GM19324 (cell line): ENCODE measurements around the gene ARSA.
A peak's percentile ranks its signal among the peaks of the same experiment; 100 is the strongest.

ENCODE experiments used
- ATAC-seq: cut with Tn5 transposase; IDR thresholded peaks from one replicate; pipeline ENCODE4 v1.9.1; 2021; ENCODE audit warnings: mild to moderate bottlenecking, moderate library complexity; ENCODE audit not compliant: unreplicated experiment, low FRiP score

Gene ARSA

DNA sequence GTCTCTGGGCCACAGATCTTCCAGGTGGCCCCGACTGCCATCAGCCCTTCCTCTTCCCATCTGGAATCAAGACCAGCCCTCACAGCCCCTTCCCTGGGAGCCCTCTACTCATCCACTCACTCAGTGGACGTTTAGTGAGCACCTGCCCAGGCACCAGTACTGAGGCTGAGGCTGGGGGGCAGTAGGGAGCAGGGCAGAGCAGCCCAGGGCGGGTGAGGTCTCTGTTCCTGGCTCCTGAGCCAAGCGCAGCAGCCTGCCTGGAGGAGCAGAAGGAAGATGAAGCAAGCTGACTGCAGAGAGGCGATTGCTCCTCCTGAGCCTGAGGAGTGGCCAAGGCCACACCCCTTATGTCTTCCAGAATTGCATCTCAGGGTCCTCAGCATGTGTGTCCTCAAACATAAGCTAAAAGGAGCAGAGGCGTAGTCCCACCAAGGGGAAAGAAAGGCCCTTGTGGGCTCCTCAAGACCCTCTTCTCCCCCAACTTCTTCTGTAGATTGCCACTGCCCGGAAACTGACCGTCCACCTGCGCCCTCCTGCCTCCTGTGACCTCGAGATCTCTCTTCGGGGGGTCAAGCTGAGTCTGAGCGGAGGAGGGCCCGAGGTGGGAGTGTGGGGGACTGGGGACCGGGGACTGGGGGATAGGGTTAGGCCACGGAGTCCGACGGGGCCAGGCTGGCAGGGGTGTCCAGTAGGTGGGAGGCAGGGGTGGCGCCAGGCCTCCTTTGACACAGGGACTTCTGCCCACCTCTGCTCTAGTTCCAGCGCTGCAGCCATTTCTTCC is 21.6 kb downstream of the ARSA start:
- no peak for ATAC-seq

DNA sequence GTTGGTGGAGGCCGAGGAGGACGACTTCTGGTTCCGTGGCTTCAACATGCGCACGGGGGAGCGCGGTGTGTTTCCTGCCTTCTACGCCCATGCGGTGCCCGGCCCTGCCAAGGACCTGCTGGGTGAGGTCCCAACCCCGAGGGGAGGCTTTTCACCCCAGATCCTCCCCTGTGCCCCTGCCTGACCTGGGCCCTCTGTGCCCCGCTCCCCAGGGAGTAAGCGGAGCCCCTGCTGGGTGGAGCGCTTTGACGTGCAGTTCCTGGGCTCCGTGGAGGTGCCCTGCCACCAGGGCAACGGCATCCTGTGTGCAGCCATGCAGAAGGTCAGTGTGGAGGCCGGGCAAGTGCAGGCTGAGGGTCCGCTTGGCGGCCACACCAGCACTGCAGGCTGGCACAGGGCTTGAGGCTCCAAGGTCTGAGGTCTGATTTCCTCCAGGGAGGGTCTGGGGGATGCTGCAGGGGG is 22.3 kb downstream of the ARSA start:
- no peak for ATAC-seq

DNA sequence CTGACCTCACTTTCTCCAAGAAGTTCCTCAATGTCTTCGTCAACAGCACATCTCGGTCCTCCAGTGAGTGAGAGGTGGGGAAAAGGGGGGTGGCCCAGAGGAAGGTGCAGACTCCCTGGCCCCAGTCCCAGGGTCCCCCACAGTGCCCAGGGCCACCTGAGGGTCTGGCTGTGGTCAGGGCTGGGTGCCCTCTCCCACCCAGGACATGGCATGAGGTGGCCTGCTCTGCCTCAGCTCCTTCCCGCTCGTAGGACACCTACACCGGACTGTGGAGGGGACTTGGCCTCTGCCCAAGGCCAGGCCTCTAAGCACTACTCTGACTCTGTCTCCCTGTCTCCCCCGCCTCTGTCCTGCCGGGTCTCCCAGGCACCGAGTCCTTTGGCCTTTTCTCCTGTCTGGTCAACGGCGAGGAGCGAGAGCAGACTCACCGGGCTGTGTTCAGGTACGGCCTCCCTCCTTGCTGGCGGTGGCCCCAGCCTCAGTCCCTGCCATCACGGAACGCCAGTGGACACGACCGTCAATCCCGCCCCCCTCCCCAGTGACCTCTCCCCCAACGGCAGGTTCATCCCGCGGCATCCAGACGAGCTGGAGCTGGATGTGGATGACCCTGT is 22.8 kb downstream of the ARSA start:
- no peak for ATAC-seq

DNA sequence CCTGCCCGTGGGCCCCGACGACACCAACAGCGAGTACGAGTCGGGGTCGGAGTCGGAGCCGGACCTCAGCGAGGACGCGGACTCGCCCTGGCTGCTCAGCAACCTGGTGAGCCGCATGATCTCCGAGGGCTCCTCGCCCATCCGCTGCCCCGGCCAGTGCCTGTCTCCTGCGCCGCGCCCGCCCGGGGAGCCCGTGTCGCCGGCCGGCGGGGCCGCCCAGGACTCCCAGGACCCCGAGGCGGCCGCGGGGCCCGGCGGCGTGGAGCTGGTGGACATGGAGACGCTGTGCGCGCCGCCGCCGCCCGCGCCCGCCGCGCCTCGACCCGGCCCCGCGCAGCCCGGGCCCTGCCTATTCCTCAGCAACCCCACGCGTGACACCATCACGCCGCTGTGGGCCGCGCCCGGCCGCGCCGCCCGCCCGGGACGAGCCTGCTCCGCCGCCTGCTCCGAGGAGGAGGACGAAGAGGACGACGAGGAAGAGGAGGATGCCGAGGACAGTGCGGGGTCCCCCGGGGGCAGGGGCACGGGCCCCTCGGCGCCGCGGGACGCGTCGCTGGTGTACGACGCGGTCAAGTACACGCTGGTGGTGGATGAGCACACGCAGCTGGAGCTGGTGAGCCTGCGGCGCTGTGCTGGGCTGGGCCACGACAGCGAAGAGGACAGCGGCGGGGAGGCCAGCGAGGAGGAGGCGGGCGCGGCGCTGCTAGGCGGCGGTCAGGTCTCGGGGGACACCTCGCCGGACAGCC is 23.5 kb downstream of the ARSA start:
- ATAC-seq: no peak

DNA sequence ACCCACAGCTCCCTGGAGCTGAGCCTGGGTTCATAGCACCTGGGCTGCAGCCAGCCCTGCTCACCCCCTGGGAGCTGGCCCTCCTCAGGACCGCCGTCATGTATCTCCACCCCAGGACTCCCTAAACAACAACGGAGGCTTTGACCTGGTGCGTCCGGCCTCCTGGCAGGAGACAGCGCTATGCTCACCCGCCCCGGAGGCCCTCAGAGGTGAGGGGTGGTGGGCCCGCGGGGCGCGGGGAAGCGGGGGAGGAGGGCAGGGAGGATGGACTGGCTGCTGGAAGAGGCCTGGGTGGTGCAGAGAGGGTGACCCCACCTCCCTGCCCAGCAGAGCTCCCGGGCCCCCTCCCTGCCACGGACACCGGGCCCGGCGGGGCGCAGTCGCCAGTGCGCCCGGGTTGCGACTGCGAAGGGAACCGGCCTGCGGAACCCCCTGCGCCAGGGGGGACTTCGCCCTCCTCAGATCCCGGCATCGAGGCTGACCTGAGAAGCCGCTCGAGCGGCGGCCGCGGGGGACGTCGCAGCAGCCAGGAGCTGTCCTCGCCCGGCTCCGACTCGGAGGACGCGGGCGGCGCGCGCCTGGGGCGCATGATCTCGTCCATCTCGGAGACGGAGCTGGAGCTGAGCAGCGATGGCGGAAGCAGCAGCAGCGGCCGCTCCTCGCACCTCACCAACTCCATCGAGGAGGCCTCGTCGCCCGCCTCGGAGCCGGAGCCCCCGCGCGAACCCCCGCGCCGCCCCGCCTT is 24.3 kb downstream of the ARSA start:
- ATAC-seq: no peak

DNA sequence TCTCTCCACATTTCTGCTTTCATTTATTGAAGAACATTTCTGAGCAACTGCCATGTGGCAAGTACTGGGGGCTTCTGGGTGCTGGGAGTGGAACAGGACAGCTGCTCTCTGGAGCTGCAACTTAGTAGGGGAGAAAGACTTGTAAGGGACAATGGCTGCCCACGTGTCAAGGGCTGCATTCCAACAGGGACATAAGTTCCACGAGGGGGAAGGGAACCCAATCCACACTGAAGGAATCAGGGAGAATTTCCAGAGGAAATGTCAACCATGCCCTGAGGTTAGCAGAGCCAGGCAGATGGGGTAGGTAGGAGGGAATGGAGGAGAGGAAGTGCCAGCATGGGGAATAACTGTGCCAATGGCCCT is 25.6 kb downstream of the ARSA start:
- ATAC-seq: no peak

DNA sequence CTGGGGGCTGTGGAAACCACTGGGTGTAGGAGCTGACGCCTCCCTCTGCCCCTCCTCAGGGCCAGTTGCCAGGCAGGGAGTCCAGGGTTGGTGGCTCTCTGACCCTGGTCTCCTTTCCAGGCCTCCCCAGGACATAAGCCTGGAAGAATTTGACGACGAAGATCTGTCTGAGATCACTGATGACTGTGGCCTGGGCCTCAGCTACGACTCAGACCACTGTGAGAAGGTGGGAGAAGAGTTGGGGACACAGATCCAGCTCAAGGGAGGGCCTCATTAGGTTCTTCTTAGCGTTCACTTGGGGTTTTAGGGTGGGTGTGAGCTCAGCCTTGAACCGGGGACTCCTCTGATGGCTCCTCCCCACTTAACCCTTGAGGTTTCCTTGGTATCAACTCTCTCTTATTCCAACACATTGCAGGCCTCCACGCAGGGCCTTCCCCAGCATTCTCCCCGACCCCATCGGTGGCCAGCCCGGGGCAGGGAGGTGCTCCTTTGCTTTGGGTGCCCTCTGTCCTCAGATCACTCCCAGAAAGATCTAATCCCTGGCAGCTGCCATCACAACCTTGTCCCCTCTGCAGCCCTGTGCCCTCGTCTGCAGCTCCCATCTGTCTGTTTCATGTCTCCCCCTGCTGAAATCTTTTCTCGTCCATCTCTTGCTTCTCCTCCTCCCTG is 26.1 kb downstream of the ARSA start:
- ATAC-seq: no peak

DNA sequence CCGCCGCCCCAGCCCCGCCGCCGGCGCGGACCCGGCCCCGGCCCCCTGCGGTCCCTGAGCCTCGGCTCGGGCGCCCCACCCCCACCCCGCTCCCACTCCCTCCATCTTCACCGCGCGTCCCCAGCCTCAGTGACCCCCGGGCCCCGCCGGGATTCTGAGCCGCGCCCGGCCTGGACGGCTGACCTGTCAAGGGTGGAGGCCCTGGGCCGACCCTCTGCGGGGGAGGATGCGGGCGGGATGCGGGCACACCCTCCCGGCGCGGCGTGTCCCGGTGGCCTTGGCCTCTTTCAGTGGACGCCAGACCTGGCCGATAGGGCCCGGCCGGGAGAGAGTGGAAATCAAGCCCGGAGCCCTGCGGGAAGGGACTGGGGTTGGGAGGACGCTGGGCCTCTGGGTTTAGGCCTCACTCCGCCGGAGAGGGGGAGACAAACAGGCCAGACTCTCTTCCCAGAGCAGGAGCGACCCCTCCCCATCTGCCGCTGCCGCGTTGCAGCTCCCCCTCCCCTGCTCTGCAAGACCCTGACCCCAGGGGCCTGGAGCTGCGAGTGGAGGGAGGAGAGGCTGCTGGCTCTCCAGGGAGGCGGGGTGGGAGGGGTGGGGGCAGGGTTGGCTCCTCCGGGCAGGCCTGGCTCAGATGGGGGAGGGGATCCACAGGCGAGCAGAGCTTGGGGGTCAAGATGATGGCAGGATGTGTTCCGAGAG is 26.8 kb downstream of the ARSA start:
- ATAC-seq: no peak

DNA sequence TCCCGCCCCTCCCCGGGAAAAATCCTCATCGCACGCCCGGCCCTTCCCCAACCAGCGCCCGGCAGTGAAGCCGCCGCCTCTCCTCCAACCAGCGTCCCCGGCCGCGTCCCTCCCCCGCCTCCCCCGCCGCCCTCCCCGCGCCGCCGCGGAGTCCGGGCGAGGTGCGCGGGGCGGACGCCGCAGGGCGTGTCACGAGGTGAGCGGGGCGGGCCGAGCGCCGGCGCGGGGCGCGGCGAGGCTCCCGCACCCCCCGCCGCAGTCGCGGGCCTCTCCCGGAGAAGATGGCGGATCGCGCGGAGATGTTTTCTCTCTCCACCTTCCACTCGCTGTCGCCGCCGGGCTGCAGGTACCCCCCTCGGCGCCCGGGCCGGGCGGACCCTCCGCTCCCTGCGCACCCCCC is 27.4 kb downstream of the ARSA start, which contains the start of gene MAPK8IP2:
MAPK8IP2 (plus strand) TSS at position 256 of the 400 bp plus-strand sequence; CDS start at position 282, 26 bp downstream.
- ATAC-seq: no peak

DNA sequence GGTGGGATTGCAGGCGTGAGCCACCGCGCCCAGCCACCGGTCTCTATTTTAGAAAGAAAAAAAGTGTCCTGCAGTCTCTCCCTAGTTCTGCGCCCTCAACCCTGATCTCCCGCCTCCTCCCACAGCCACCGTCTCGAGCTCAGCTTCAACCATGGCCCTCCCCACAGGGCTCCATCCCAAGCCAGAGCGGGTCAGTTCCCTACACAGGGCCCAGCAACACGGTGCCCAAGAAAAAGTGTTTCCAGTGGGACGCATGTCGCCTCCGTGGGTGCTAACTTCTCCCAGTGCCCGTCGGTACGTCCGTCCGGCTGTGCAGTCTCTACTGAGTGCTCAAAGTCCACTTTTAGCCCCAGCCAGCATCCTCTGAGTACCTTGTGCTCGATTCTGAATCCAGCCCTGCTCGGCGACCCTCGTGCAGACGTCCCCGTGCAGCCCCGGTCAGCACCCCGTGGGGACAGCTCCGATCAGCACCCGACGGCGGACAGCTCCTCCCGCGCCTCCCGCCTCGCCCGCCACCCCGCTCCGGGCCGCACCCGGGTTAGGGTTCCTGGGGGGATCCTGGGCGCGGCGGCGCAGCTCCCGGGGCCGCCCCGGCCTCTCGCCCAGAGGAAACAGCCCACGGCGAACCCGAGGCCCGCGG is 28.0 kb downstream of the ARSA start:
- ATAC-seq: no peak

DNA sequence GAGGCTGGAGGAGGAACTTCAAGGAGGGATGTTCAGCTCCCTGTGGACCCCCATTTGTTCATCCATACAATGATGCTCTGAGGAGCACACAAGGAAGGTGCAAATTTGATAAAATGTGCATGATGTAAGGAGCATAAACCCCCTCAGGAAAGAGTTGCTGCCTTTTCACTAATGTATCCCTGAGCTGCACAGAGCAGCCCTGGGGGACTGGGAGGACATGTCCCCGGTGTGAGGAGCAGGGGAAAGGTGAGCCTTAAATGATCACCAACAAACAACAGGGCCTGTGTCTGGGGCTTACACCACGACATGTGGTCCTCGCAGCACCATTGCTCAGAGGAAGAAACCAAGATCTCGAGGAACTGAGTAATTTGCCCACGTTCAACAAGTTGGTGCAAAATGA is 30.9 kb downstream of the ARSA start:
- ATAC-seq: no peak

DNA sequence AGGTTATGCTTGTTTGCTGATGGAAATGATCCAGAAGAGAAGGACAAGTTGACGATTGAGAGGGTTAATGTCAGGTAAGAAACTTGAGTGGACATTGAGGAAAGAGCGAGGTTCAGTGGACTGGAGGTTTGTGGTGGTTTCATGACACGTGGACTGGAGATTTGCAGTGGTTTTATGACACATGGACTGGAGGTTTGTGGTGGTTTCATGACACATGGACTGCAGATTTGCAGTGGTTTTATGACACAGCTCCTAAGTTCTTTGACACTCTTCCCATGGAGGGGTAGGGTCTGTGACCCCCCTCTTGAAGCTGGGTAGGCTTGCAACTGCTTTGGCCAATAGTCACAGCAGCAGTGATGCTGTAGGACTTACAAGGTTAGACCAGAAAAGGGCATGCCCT is 32.8 kb downstream of the ARSA start:
- ATAC-seq: no peak

DNA sequence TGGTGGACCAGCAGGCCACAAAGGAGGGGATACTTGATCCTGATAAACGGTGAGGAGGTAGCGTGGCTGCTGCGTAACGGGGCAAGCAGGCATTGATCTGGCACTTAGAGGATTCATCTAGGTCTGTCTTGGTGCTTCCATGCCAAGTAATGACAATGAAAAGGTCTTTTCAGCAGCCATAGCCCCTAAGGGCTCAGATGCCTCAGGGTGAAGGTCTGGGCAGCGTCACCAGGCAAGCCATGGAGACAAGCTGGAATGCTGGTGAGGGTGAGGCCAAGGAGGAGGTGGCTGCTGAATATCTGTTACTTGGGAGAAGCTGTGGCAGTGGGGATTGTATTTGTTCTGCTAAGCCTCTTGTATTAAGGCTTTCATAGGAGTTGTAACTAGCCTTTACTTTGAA is 40.5 kb downstream of the ARSA start:
- ATAC-seq: no peak

DNA sequence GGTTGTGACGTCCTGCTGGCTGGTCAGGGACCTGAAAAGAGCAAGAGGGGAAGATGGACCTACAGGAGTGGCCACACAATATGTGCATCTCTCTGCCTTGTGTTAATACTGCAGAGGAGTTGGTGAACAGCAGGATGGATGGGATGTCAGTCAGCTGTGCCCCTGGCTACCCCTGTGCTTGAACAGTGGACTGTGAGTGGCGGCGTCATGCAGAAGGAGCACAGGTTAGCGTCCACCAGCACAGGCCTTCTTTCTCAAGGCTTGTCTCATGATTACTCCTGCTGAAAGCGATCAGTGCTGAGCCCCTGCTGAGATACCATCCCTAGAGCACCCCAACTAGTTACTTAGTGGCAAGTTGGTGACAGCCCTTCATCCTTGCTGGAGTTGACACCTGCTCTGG is 41.5 kb downstream of the ARSA start:
- ATAC-seq: no peak

DNA sequence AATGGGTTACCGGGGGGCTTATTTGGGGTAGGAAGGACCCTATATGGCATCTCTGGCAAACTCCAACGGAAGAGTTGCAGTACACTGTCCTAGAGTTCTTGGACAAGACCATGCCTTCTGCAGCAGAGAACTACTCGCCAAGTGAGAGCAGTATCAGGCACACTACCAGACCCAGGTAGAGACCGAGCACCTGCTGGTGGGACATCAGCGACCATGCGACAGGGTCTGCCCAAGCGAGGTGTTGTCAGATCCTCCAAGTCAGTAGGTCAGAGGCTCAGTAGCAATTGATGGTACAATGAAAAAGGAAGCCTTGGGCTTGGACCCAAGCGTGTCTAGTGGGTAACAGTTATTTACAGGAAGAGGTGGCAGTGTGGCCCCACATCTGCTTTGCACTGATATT is 42.2 kb downstream of the ARSA start:
- no peak for ATAC-seq

DNA sequence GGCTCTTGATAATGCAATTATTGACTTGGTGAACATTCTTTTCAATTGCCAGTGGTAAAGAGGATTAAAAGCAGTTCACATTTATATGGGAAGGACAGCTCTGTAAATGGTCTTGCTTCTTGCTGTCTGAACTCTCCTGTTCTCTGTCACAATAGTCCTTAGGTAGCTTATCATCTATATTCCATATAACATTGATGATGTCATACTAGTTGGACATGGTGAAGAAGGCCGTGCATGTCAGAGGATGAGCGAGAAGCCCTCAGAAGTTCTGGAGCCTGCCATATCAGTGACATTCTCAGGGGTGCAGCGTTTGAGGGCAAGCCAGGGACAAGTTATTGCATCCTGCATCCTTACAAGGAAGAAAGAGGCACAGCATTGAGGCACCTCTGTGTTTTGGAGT is 42.7 kb downstream of the ARSA start:
- no peak for ATAC-seq

DNA sequence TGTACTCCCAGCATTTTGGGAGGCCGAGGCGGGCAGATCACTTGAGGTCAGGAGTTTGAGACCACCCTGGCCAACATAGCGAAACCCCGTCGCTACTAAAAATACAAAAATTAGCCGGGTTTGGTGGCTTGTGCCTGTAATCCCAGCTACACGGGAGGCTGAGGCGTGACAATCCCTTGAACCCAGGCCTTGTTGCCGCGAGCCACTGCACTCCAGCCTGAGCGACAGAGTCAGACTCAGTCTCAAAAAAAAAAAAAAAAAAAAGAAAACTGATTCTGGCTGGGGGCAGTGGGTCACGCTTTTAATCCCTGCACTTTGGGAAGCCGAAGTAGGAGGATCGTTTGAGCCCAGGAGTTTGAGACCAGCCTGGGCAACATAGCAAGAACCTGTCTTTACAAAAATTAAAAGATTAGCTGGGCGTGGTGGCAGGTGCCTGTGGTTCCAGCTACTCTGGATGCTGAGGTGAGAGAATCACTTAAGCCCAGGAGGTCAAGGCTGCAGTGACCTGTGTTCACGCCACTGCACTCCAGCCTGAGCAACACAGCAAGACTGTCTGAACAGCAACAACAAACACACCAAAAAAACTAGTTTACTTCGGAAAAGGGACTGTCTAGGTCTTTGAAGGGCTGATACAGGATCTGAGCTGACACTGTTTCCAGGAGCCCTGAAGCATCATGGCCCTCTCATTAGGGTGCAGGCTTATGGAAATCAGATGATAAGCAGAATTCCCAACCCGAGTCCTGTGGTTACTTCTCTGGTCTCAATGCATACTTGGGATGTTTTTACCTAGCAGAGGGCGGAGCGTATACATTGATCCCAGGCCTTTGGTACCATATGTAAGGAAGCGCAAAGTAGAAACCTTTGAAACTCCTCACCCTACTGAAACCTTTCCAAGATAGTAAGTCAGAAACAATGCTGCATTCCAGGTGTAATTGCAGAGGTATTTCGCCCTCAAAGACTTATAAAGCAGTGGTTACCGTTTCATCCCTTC is 43.6 kb downstream of the ARSA start:
- ATAC-seq: no peak

DNA sequence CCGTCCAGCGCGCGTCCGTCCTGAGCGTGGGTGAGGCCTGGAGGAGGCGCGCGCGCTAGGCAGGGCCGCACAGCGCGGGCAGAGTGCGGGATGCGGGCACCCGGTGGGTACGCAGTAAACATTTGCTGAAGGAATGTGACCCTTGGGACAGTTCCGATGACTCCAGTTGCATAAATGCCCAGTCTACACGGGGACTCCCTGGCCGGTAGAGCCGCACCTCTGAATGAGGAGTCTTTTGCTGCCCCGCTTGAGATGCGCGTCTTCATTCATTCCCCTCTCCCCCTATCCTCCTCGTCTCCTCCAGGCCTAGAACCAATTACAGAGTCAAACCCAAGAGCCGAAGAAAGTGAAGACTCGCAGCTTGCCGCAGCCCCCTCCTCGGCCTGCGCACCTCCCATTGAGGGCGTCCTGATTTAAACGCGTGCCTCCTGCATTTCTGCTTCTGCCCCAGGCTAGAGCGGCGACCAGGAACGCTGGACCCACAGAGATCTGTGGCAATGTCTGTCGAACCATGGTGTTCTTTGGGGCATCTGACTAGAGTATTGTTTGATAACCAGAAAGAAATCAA is 44.6 kb downstream of the ARSA start:
- ATAC-seq: peak; percentile 31
